Measurements from ENCODE around the gene SH3BGR. TPM values are rescaled to one million over a fixed set of nuclear protein-coding genes. Genes with fewer than 3 reads are reported as not detected.

The SH3BGR gene
- total and polyA plus RNA-seq, 12 donors = 87.8 to 243 (median 144) TPM

DNA sequence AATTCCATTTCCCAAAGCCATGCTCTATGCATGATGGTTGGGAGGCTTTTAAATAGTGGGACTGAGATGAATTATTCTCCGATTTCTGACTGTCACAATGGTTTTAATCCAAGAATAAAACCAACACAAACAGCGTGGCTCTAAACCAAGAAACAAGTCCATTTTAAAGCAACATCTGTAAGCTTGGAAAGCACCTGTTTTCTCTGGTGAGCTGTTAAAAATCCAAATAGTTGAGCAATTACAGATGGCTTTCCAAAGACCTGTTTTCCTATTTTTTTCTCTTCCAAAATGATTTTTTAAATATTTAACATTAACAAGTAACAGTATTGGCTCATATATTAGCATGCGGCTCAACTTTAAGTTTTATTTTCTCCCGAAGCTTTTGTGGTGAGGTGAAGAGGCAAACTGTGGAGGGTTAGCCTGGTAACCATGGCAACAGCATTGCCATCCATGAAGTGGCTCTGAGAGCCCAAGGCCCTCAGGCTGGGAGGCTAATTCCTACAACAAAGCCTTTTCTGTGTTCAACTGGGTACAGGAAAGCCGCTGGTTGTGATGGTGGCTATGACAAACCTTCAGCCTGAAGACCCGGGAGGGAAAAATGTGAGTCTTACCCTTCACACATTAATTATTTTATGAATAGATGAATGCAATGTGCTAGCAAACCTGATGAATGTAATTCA lies 104.3 kb downstream of the SH3BGR start:
- no peak for TF ChIP-seq CTCF (IDR thresholded peaks at IDR 0.05)
- DNase-seq = no peak
- Histone ChIP-seq H3K27ac (no peak overlapping the region), H3K27me3 (no peaks in the 10 kb centered on the region), H3K4me1 (peaks cover 0 to 12% (median 0%) of the 10 kb centered on the region in 9 donors), H3K4me3 (no peak overlapping the region), H3K9me3 (peaks cover 0 to 7% (median 0%) of the 10 kb centered on the region in 11 donors), H3K36me3 (no peaks in the 10 kb centered on the region)
- no peak for ATAC-seq
- intact Hi-C loops (cut with DNase I) = no loop called here
- WGBS, 2 donors = 85 to 91% methylated on average over 6 of the region's 6 CpGs

GRCh38 chr21:39559511-39559910 lies 107.7 kb downstream of the SH3BGR start:
- Histone ChIP-seq H3K36me3 (no peaks in the 10 kb centered on the region), H3K4me1 (peaks cover 0 to 32% (median 3%) of the 10 kb centered on the region in 9 donors), H3K27ac (no peak overlapping the region), H3K4me3 (no peak overlapping the region), H3K9me3 (peaks cover 0 to 2% (median 0%) of the 10 kb centered on the region in 11 donors), H3K27me3 (no peaks in the 10 kb centered on the region)
- 55 to 61% methylated on average over 3 of the region's 3 CpGs for WGBS, 2 donors
- intact Hi-C loops (cut with DNase I) = no loop called here
- no peak for DNase-seq
- no peak for ATAC-seq
- TF ChIP-seq CTCF (IDR thresholded peaks at IDR 0.05) = no peak

DNA sequence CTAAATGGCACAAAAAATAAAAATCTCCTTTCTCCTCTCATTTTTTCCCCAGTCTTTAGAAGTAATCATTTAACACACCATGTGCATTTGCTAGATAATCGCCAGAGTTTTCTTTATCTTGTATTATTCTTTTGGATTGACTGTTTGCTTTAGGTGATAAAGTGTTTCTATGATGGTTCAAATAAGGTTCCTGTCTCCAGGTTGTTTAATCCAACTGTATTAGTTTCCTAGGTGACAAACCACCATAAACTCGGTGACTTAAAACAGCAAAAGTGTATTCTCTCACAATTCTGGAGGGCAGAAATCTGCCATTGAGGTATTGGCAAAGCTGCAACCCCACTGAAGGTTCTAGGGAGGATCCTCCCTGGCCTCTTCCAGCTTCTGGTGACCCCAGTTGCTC lies 109.4 kb downstream of the SH3BGR start:
- H3K27ac ChIP-seq = peak overlapping the region in 1 of 10 donors; percentile 19
- intact Hi-C loops (cut with DNase I) = no loop called here
- no peaks in the 10 kb centered on the region for H3K36me3 ChIP-seq
- H3K9me3 ChIP-seq = peaks cover 0 to 2% (median 0%) of the 10 kb centered on the region in 11 donors
- ATAC-seq = no peak
- H3K27me3 ChIP-seq = no peaks in the 10 kb centered on the region
- H3K4me3 ChIP-seq = no peak overlapping the region
- 39 to 50% methylated on average over 2 of the region's 2 CpGs for WGBS, 2 donors
- TF ChIP-seq CTCF (IDR thresholded peaks at IDR 0.05) = no peak
- no peak for DNase-seq
- peaks cover 0 to 37% (median 5%) of the 10 kb centered on the region in 9 donors for H3K4me1 ChIP-seq

- Histone ChIP-seq H3K4me3 (no peak overlapping the region), H3K27me3 (no peaks in the 10 kb centered on the region), H3K27ac (peak overlapping the region in 7 of 10 donors; percentile 14 to 73 (median 58)), H3K4me1 (peaks cover 0 to 37% (median 5%) of the 10 kb centered on the region in 9 donors), H3K36me3 (no peaks in the 10 kb centered on the region), H3K9me3 (peaks cover 0 to 2% (median 0%) of the 10 kb centered on the region in 11 donors)
- 56 to 65% methylated on average over 12 of the region's 12 CpGs for WGBS, 2 donors
- peak in 4 of 8 donors; percentile 5 to 51 (median 32) for ATAC-seq
- TF ChIP-seq CTCF (IDR thresholded peaks at IDR 0.05) = no peak
- intact Hi-C loops (cut with DNase I) = no loop called here
- no peak for DNase-seq
Measured at GRCh38 chr21:39562791-39563770, 111.3 kb downstream of the SH3BGR start.

Data from heart right ventricle (tissue), 16 donors.